GM18868 (cell line): Measurements from ENCODE around the gene TMEM131.

Experiments
- ATAC-seq: cut with Tn5 transposase; IDR thresholded peaks from one replicate; pipeline ENCODE4 v1.9.1; 2021; ENCODE audit warnings: mild to moderate bottlenecking, moderate library complexity; ENCODE audit not compliant: unreplicated experiment

The TMEM131 gene

DNA sequence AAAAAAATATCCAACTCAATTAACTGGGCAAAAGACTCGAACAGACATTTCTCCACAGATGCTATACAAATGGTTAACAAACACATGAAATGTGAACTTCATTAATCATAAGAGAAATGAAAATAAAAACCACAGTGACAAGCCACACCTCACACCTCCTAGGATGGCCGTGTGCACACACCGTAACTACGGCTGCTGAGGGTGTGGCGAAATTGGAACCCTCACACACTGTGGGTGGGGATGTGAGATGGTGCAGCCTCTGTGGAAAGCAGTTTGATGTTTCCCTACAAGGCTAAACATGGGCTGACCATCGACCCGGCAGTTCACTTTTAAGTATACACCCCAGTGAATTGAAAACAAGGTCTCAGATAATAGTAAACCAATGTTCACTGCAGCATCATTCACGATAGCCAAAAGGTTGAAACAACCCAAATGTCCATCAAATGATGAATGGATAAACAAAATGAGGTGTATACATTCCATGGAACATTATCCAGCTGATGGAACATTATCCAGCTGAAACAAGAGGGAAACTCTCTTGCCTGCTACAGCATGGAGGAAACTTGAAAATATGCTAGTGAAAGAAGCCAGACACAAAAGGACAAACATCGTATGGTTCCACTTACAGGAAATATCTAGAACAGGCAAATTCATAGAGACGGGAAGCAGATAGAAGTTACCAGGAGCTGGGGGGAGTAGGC, 250.1 kb downstream of the TMEM131 start:
- no peak for ATAC-seq

DNA sequence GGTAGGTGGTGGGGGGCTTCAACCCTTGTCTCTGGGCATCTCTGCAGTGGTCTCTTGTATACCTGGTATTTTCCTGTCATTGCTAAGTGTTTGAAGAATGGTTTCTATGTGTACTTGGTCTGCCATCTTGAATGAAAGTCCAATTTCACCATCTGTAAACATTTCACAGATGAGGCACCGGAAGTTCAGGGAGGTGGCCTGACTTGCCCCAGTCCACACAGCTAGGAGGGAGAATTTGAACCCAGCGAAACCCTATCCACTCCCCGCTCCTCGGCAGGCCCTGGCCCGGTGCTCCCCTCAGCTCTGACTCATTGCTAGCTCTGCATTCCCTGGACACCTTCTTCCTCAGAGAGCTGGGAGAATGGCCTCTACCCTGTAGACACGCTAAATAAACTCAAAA, 251.8 kb downstream of the TMEM131 start:
- ATAC-seq, result no peak

DNA sequence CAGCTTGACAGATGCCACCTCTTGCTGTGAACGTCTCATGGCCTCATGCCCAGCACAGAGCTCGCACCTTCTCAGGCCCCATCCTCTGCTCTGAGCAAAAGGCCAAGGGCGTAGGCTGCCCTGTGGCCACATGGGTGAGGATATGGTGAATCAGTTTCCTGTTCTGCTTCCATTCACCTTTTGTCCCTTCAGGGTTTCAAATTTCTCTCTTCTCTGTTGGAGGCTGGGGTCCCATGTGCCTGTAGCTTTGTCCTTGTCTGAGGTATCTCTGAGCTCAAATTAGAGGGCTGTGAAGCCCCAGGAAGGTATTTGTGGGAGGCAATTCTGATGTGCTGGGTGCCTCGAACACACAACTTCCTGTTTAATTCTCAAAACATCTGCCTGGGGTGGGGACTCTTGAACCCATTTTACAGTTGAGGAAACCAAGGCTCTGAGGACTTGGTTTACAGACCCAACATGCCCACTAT, 253.3 kb downstream of the TMEM131 start:
- ATAC-seq, result no peak

DNA sequence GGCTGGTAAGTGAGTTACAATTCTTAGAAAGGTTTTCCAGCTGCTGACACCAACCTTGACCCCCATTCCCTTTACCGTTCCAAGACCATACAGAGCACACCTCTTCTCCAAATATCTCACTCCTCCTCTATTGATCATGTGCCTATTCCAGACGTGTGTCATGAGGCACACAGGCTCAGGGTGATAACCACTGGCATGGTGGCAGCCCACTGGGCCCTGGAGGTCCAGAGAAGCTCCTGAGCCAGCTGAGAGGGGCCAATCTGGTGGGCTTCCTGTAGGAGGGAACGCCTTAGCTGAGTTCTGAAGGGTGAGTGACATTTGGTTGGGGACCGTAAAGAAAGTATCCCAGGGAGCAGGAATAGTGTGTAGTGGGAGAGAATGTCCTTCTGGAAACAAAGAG, 254.1 kb downstream of the TMEM131 start:
- no peak for ATAC-seq

DNA sequence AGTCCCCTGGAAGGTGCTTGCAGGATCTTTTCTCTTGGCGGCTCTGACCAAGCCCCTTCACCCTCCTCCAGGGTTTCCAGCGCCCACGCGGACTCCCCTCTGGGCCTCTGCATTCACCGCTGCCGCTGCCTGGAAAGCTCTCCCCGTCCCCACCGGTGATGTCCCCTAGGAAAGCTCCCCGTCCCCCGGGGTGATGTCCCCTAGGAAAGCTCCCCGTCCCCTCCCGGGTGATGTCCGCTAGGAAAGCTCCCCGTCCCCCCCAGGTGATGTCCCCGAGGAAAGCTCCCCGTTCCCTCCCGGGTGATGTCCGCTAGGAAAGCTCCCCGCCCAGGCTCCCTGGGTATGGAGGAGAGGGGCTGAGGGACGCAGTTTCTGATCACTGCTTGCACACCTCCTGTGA, 254.5 kb downstream of the TMEM131 start:
- no peak for ATAC-seq

DNA sequence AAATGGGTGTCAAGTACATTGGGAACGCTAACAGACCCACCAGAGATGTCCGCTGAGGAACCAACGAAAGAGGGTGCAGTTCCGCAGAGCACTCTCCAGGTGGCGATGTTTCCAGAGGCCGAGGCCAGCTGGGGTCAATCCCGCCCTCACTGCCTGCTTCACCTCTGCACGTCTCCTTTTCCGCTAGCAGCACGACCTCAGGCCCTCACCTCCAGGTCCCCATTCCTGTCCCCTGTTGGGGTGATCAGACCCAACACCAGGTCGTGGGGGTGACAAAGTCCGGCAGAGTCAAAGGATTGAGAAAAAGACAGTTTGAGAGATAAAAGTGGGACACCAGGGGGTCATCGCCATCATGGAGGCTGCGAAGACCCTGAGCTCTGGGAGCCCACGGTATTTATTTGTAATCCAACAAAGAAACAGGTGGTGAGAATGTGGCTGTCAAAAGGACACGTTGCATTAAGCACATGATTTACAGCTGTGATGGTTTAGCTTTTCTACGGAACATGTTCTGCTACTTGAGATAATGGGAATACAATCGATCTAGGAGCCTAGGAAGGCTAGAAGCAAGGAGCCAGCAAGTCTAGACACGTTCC, 255.1 kb downstream of the TMEM131 start:
- no peak for ATAC-seq

GRCh38 chr2:97739893-97740245, 255.9 kb downstream of the TMEM131 start:
- no peak for ATAC-seq

DNA sequence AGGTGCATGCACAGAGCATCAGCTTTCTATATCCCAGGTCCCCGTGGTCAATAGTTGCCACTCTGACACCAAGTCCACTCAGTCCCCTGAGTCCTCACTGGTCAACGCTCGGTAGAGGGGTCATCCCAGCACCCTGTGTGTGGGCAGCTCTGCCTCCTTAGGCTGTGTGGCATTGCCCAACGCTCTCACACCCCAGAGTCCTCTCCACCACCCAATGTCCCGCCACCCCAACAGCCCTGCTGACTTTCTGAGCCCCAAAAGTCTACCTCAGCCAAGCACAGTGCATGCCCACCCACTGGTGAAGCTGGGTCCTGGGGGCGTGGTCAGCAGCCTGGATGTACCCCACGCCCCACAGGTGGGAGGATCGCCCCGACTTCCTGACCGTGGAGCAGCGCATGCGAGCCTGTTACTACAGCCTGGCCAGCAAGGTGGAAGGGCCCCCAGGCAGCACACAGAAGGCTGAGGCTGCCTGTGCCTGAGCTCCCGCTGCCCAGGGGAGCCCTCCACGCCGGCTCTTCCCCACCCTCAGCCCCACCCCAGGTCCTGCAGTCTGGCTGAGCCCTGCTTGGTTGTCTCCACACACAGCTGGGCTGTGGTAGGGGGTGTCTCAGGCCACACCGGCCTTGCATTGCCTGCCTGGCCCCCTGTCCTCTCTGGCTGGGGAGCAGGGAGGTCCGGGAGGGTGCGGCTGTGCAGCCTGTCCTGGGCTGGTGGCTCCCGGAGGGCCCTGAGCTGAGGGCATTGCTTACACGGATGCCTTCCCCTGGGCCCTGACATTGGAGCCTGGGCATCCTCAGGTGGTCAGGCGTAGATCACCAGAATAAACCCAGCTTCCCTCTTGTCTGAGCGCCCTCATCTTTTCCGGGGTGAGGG, 256.5 kb downstream of the TMEM131 start:
- no peak for ATAC-seq

DNA sequence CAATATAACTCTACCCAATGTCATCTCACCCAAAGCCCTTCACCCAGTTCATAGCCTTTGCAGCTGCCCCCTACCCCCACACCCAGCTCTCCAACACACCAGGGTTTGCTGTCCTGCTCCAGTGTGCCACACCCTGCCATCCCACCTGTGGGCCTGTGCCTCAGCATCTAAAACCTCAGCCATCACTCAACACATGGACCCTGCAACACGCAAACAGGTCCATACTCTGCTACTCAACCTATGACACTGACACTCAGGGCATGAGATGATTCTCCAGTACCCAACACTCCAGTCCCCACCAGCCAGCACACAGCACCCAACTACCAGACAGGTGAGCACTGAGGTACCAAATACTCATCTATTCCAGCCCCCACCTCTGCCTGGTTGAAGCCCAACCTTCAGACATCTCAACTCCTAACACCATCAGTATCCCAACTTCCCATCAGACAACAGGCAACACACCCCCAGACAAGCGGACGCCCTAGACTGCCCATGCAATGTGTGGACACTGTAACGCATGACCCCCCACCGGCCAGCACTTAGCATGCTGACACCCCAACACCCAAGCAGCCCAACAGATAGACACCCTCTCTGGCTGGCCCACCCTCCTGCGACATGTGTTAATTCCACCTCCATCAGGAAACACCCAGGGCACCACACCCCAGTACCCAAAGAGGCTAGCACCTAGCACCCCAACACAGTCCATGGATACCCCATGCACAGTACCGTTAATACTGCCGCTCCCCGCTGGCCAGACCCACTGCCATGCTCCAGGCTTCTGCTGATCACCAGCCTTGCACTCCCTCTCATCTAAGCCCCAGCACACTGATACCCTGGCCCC, 257.3 kb downstream of the TMEM131 start:
- ATAC-seq, result no peak

DNA sequence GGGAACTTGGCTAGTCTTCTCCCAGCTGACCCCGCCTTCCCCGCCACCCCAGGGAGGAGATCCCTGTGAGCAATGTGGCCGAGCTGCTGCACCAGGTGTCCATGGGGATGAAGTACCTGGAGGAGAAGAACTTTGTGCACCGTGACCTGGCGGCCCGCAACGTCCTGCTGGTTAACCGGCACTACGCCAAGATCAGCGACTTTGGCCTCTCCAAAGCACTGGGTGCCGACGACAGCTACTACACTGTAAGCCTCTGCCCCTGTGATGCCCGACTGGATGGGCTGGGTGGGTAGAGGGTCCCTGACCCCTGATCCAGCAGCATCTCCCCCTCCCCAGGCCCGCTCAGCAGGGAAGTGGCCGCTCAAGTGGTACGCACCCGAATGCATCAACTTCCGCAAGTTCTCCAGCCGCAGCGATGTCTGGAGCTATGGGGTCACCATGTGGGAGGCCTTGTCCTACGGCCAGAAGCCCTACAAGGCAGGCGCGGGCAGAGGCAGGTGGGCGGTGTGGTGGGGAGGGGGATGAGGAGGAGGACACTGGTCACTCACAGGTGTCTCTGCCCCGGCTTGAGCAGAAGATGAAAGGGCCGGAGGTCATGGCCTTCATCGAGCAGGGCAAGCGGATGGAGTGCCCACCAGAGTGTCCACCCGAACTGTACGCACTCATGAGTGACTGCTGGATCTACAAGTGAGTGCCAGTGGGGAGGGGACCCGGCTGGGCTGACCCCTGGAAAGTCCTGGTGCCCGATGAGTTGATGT, 258.1 kb downstream of the TMEM131 start:
- ATAC-seq, result no peak

DNA sequence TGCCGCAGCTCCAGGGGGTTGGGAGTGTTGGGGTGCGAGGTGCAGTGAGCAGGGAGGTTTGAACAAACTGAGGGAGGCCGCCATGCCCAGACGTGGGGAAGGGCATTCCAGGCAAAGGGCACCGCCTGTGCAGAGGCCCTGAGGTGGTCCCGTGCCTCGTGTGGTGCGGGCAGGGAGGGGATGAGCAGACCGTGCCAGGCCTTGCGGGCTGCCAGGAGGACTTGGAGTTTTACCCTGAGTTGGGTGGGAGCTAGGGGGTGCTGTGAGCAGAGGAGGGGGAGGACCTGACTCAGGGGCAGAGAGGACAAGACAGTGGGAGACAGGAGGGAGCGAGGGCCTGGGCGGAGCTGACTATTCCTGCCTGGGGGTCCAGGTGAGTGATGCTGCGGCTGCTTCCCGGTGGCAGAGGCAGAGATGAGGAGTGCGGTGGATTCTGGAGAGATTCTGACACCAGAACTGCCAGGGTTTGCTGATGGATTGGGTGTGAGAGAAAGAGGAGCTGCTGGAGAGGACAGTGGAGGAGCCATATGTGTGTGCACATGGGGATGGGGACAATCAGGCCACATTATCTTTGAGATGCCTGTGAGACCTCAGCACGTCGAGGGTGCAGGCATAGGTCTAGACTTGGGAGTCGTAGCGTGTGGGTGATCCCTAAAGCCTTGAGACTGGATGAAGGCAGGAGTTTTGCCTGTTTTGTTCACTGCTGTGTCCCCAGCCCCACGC, 259.0 kb downstream of the TMEM131 start:
- ATAC-seq, result no peak

DNA sequence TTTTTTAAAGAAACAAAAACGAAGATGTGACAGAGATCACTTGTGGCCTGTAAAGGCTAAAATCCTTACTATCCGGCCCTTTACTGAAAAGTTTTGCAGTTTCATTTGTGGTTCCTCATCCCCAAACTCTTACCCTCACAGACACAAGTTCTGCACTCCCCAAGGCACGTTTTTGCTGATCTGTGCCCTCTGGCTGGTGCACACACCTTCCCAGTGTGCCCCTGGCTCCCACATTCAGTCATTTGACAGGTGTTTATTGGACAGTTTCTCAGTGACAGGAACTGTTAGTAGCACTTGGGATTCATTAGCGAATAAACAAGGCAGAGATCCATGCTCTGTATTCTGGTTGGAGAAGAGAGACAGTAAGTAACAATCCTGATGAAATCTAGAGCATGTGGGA, 259.6 kb downstream of the TMEM131 start:
- no peak for ATAC-seq

GRCh38 chr2:97735161-97735561, 260.6 kb downstream of the TMEM131 start:
- ATAC-seq, result no peak

DNA sequence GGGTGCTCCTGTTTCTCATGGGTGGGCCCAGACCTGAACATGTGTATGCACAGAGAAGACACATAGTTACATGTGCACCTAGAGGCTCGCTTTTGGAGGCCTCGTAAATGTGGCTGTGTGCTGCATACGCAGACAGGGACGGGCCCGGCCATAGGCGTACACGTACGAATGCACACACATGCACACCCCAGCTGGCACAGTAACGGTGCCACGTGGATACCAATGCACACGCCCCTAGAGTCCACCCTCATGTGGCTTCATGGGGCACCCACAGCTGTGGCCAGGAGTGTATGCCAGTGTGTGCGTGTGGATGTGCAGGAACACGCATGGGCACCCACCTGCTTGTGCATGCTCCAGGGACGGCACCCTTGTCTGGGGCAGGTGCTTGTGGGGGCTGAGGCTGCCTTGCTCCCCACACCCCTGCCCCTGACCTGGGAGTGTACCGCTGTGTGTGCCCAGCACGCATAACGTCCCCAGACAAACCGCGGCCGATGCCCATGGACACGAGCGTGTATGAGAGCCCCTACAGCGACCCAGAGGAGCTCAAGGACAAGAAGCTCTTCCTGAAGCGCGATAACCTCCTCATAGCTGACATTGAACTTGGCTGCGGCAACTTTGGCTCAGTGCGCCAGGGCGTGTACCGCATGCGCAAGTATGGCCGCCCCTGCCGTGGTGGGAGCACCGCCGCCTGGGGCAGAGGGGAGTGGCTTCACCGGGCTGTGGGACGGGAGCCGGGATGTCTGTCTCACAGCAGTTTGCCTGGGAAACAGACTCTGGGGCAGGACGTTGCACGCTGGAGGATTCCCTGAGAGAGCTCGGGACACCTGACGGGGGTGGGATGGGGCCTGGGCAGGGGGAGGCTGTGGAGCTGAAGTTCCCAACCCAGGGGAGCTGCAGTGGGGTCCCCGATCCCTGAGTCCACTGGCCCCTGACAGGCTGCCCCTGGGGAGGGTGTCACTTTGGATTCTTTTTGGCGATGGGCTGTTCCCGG, 261.4 kb downstream of the TMEM131 start:
- ATAC-seq, result no peak

DNA sequence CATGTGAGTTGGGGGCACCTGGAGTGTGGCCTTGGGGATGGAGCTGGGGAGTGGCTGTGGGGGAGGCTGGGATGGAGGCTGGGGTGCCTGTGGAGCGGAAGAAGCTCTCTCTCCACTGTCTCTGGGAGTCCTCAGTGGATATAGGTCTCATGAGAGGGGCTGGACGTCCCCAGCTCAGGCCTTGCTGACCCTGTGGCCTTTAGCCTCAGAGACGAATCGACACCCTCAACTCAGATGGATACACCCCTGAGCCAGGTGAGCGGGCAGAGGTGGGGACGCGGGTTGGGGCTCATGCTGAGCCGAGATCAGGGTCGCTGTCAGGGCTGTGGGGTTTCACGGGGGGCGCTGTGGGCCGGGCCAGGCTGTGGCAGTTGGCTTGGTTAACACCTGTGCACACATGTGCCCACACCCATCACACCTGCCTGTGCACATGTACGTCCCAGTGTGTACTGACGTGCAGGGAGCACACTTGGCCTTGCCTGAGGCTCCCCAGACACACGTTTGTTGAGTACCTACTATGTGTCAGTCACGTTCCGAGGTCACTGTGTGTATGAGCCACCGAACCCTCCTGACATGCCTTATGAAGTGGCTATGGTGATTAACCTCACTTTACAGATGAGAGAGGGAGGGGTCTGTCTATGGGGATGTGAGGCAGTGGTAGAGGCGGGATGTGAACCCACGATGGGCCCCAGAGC, 262.3 kb downstream of the TMEM131 start:
- no peak for ATAC-seq

- ATAC-seq, result no peak
Observed at GRCh38 chr2:97732436-97733340, 263.1 kb downstream of the TMEM131 start.
